Measurements from ENCODE around the gene INPP5D.

DNA sequence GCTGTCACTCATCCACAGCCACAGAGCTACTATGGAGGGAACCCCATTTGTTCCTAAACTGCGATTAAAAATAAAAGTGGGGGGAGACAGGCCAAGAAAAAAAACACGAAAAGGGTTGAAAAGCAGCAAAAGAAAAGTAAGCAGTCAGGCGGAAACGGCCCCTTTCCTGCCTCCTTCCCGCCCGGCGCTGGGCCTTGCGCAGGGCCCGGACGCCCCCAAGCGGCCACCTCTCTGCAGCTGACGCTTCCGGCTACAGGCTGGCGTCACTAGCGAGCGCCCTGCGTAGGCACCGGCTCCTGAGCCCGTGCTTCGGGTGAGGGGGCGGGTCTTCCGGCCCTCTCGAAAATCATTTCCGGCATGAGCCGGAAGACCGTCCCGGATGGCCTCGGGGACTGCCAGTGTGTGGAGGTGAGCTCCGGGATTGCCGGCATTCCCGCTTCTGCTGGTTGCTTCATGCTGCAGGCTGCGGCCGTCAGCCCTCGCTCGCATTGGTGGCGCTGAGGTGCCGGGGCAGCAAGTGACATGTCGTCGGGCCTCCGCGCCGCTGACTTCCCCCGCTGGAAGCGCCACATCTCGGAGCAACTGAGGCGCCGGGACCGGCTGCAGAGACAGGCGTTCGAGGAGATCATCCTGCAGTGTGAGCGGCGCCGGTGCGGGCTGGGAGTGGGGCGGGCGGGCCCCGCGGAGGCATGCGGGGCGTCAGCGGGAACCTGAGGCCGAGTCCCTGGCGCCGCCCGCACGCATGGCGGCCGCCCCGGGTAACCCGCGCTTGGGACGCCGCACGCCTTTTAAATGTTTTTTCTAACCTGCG, 191.4 kb downstream of the INPP5D start, which contains the start of gene ATG16L1:
- TF ChIP-seq, protein P1, sequence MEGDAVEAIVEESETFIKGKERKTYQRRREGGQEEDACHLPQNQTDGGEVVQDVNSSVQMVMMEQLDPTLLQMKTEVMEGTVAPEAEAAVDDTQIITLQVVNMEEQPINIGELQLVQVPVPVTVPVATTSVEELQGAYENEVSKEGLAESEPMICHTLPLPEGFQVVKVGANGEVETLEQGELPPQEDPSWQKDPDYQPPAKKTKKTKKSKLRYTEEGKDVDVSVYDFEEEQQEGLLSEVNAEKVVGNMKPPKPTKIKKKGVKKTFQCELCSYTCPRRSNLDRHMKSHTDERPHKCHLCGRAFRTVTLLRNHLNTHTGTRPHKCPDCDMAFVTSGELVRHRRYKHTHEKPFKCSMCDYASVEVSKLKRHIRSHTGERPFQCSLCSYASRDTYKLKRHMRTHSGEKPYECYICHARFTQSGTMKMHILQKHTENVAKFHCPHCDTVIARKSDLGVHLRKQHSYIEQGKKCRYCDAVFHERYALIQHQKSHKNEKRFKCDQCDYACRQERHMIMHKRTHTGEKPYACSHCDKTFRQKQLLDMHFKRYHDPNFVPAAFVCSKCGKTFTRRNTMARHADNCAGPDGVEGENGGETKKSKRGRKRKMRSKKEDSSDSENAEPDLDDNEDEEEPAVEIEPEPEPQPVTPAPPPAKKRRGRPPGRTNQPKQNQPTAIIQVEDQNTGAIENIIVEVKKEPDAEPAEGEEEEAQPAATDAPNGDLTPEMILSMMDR (IDR thresholded peaks at IDR 0.05; ENCODE audit: low read depth, low read length, missing input control) = peak; percentile 89
- peak; percentile 74 for TF ChIP-seq YY1 (IDR thresholded peaks at IDR 0.05)
- TF ChIP-seq, protein P2, sequence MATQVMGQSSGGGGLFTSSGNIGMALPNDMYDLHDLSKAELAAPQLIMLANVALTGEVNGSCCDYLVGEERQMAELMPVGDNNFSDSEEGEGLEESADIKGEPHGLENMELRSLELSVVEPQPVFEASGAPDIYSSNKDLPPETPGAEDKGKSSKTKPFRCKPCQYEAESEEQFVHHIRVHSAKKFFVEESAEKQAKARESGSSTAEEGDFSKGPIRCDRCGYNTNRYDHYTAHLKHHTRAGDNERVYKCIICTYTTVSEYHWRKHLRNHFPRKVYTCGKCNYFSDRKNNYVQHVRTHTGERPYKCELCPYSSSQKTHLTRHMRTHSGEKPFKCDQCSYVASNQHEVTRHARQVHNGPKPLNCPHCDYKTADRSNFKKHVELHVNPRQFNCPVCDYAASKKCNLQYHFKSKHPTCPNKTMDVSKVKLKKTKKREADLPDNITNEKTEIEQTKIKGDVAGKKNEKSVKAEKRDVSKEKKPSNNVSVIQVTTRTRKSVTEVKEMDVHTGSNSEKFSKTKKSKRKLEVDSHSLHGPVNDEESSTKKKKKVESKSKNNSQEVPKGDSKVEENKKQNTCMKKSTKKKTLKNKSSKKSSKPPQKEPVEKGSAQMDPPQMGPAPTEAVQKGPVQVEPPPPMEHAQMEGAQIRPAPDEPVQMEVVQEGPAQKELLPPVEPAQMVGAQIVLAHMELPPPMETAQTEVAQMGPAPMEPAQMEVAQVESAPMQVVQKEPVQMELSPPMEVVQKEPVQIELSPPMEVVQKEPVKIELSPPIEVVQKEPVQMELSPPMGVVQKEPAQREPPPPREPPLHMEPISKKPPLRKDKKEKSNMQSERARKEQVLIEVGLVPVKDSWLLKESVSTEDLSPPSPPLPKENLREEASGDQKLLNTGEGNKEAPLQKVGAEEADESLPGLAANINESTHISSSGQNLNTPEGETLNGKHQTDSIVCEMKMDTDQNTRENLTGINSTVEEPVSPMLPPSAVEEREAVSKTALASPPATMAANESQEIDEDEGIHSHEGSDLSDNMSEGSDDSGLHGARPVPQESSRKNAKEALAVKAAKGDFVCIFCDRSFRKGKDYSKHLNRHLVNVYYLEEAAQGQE (IDR thresholded peaks at IDR 0.05) = no peak
- TF ChIP-seq, protein P3, sequence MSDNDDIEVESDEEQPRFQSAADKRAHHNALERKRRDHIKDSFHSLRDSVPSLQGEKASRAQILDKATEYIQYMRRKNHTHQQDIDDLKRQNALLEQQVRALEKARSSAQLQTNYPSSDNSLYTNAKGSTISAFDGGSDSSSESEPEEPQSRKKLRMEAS (IDR thresholded peaks at IDR 0.05) = peak; percentile 90
- TF ChIP-seq, protein P4, sequence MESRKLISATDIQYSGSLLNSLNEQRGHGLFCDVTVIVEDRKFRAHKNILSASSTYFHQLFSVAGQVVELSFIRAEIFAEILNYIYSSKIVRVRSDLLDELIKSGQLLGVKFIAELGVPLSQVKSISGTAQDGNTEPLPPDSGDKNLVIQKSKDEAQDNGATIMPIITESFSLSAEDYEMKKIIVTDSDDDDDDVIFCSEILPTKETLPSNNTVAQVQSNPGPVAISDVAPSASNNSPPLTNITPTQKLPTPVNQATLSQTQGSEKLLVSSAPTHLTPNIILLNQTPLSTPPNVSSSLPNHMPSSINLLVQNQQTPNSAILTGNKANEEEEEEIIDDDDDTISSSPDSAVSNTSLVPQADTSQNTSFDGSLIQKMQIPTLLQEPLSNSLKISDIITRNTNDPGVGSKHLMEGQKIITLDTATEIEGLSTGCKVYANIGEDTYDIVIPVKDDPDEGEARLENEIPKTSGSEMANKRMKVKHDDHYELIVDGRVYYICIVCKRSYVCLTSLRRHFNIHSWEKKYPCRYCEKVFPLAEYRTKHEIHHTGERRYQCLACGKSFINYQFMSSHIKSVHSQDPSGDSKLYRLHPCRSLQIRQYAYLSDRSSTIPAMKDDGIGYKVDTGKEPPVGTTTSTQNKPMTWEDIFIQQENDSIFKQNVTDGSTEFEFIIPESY (IDR thresholded peaks at IDR 0.05) = peak; percentile 20
- TF ChIP-seq FOXA1 (IDR thresholded peaks at IDR 0.05) = no peak

Measured in liver (tissue), 2 donors.